GM06990 (cell line): ENCODE data around the gene TREML2.
"Not testable (repeated sequence)": the region's sequence is repeated elsewhere in the genome, so short reads cannot be mapped to it uniquely, and the experiment has no call there.

ENCODE experiments used
- DNase-seq: peaks from one replicate; pipeline ENCODE4 v3.0.0-alpha.2; 2011; ENCODE audit not compliant: insufficient read length; ENCODE audit errors: extremely low read depth
- H3K27me3 ChIP-seq: replicated peaks from 2 replicates; pipeline ENCODE4 v1.6.0; 2011; ENCODE audit warnings: low read length; ENCODE audit not compliant: control insufficient read depth, insufficient read depth
- H3K36me3 ChIP-seq: 2 replicates; pipeline ENCODE4 v1.5.1; 2011; ENCODE audit warnings: low read length; ENCODE audit not compliant: control insufficient read depth, insufficient read depth
- H3K4me3 ChIP-seq: replicated peaks from 2 replicates; pipeline ENCODE4 v1.5.1; 2011; ENCODE audit warnings: low read depth, mild to moderate bottlenecking, control low read depth, low read length
- CTCF ChIP-seq: IDR thresholded peaks from 2 replicates; pipeline ENCODE4 v1.5.1; 2011; ENCODE audit warnings: low read length, control low read depth, mild to moderate bottlenecking, inconsistent platforms; ENCODE audit not compliant: insufficient read depth, poor library complexity, severe bottlenecking

TREML2 gene

GRCh38 chr6:41200901-41201763 lies at the start of gene TREML2:
TREML2 (minus strand) TSS chr6:41201149; CDS start chr6:41201008, 141 bp downstream.
- peak; percentile 69 for DNase-seq
- no peak for TF ChIP-seq CTCF
- no peaks in the 10 kb centered on the region for H3K27me3 ChIP-seq
- peaks cover 1% of the 10 kb centered on the region; the same call in 1 of the 2 replicates for H3K36me3 ChIP-seq
- H3K4me3 ChIP-seq = peak within 1 kb of the TSS; percentile 55

- H3K36me3 ChIP-seq = no peaks in the 10 kb centered on the region
- no peaks in the 10 kb centered on the region for H3K27me3 ChIP-seq
- peak; percentile 15 for DNase-seq
- H3K4me3 ChIP-seq = no peak overlapping the region
- no peak for TF ChIP-seq CTCF
Observed at GRCh38 chr6:41247882-41248705, 47.1 kb upstream of the TREML2 start.

GRCh38 chr6:41247288-41247865 lies 46.4 kb upstream of the TREML2 start:
- no peak for DNase-seq
- TF ChIP-seq CTCF = no peak
- H3K36me3 ChIP-seq = no peaks in the 10 kb centered on the region
- no peaks in the 10 kb centered on the region for H3K27me3 ChIP-seq
- no peak overlapping the region for H3K4me3 ChIP-seq

GRCh38 chr6:41246529-41246928 lies 45.6 kb upstream of the TREML2 start:
- DNase-seq, H3K36me3 ChIP-seq, H3K4me3 ChIP-seq, H3K27me3 ChIP-seq: not testable (repeated sequence)

GRCh38 chr6:41239467-41240159 lies 38.7 kb upstream of the TREML2 start:
- no peak overlapping the region for H3K4me3 ChIP-seq
- no peaks in the 10 kb centered on the region for H3K36me3 ChIP-seq
- DNase-seq = no peak
- TF ChIP-seq CTCF = no peak
- H3K27me3 ChIP-seq = no peaks in the 10 kb centered on the region
